ENCODE measurements around the gene WWOX. TPM values are rescaled to one million over a fixed set of nuclear protein-coding genes. Genes with fewer than 3 reads are reported as not detected.

The WWOX gene
- total and polyA plus RNA-seq, 4 experiments from 2014 or later = 10.4 to 23.1 (median 17.5) TPM

DNA sequence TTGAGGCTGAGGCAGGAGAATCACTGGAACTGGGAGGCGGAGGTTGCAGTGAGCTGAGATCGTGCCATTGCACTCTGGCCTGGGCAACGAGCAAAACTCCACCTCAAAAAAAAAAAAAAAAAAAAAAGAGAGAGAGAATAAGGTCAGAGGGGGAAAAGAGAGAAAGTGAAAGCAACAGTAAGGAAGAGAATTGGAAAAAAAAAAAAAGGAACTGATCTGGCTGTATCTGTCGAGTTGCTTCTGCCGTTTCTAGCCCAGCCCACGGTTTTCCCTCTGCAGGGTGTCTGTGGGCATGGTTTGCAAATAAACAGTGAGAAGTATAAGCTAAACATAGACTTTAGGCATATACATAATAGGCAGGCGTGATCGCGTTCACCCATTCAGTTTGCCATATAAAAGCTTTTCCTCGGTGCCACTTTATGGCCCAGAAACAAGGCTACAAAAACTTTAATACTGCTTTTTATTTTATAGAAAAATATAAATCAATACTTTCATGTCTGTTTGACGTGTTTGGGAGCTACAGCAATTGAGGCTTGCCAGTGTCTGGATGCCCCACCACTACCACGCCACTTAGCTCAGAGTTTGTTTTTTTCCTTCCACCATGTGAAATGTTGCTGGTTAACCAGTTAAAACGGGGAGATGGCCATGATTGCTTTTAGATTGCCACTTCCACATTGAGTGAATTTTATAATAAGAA, 1064.4 kb downstream of the WWOX start:
- Histone ChIP-seq H3K9me3 (ENCODE audit: control insufficient read depth in 1 of 2, low read length in 2 of 2) (no peaks in the 10 kb centered on the region), H3K27ac (ENCODE audit: low read depth, low read length) (no peak overlapping the region), H3K4me1 (ENCODE audit: insufficient read depth, low read length) (peaks cover 5% of the 10 kb centered on the region), H3K27me3 (ENCODE audit: insufficient read depth, low read length) (no peaks in the 10 kb centered on the region), H3K36me3 (ENCODE audit: insufficient read depth, low read length) (no peaks in the 10 kb centered on the region), H3K4me3 (ENCODE audit: low read length in 2 of 2) (no peak overlapping the region)
- Mint-ChIP-seq H3K4me3 (peak overlapping the region; percentile 74 to 88 (median 81)), H3K27me3 (no peaks in the 10 kb centered on the region), H3K9me3 (peaks cover 0 to 10% (median 6%) of the 10 kb centered on the region in 8 donors), H3K4me1 (peaks cover 7 to 17% (median 12%) of the 10 kb centered on the region in 4 donors), H3K27ac (peak overlapping the region in 4 of 7 donors; percentile 14 to 74 (median 40)), H3K36me3 (no peaks in the 10 kb centered on the region)
- ChIA-PET CTCF (ENCODE audit: partially characterized antibody) (interaction anchor here (0.7 kb wide), 1 partner anchor 1363 kb away, joined by 5 read pairs; no protein-coding TSS in a partner anchor), POLR2A (ENCODE audit: partially characterized antibody) (no interaction called here)
- DNase-seq = no peak
- intact Hi-C loops (cut with micrococcal nuclease) = no loop called here

- H3K9me3 ChIP-seq (ENCODE audit: control insufficient read depth in 1 of 2, low read length in 2 of 2) = no peaks in the 10 kb centered on the region
- intact Hi-C loops (cut with micrococcal nuclease) = no loop called here
- no peaks in the 10 kb centered on the region for H3K36me3 Mint-ChIP-seq
- DNase-seq = no peak
- no peak overlapping the region for H3K4me3 ChIP-seq (ENCODE audit: low read length in 2 of 2)
- H3K27me3 Mint-ChIP-seq = no peaks in the 10 kb centered on the region
- H3K9me3 Mint-ChIP-seq = peaks cover 0 to 10% (median 6%) of the 10 kb centered on the region in 8 donors
- H3K27me3 ChIP-seq (ENCODE audit: insufficient read depth, low read length) = no peaks in the 10 kb centered on the region
- CTCF ChIA-PET (ENCODE audit: partially characterized antibody) = interaction anchor here (0.7 kb wide), 1 partner anchor 1362 kb away, joined by 5 read pairs; no protein-coding TSS in a partner anchor
- POLR2A ChIA-PET (ENCODE audit: partially characterized antibody) = no interaction called here
- peak overlapping the region in 1 of 7 donors; percentile 29 for H3K27ac Mint-ChIP-seq
- peak overlapping the region in 7 of 8 donors; percentile 19 to 88 (median 76) for H3K4me3 Mint-ChIP-seq
- peaks cover 5% of the 10 kb centered on the region for H3K4me1 ChIP-seq (ENCODE audit: insufficient read depth, low read length)
- peaks cover 7 to 17% (median 12%) of the 10 kb centered on the region in 4 donors for H3K4me1 Mint-ChIP-seq
- no peak overlapping the region for H3K27ac ChIP-seq (ENCODE audit: low read depth, low read length)
- H3K36me3 ChIP-seq (ENCODE audit: insufficient read depth, low read length) = no peaks in the 10 kb centered on the region
These were observed 1065.0 kb downstream of the WWOX start for GRCh38 chr16:79164388-79164995.

- H3K4me3 ChIP-seq (ENCODE audit: low read length in 2 of 2) = no peak overlapping the region
- no peak for DNase-seq
- ChIA-PET CTCF (ENCODE audit: partially characterized antibody) (no interaction called here), POLR2A (ENCODE audit: partially characterized antibody) (no interaction called here)
- no peaks in the 10 kb centered on the region for H3K36me3 ChIP-seq (ENCODE audit: insufficient read depth, low read length)
- Mint-ChIP-seq H3K4me3 (peak overlapping the region in 1 of 8 donors; percentile 46), H3K27me3 (no peaks in the 10 kb centered on the region), H3K36me3 (no peaks in the 10 kb centered on the region), H3K27ac (no peak overlapping the region), H3K9me3 (peaks cover 0 to 10% (median 6%) of the 10 kb centered on the region in 8 donors), H3K4me1 (peaks cover 7 to 17% (median 12%) of the 10 kb centered on the region in 4 donors)
- peaks cover 5% of the 10 kb centered on the region for H3K4me1 ChIP-seq (ENCODE audit: insufficient read depth, low read length)
- H3K9me3 ChIP-seq (ENCODE audit: control insufficient read depth in 1 of 2, low read length in 2 of 2) = no peaks in the 10 kb centered on the region
- intact Hi-C loops (cut with micrococcal nuclease) = no loop called here
- H3K27me3 ChIP-seq (ENCODE audit: insufficient read depth, low read length) = no peaks in the 10 kb centered on the region
- H3K27ac ChIP-seq (ENCODE audit: low read depth, low read length) = no peak overlapping the region
These were observed 1065.6 kb downstream of the WWOX start for GRCh38 chr16:79165079-79165478.

DNA sequence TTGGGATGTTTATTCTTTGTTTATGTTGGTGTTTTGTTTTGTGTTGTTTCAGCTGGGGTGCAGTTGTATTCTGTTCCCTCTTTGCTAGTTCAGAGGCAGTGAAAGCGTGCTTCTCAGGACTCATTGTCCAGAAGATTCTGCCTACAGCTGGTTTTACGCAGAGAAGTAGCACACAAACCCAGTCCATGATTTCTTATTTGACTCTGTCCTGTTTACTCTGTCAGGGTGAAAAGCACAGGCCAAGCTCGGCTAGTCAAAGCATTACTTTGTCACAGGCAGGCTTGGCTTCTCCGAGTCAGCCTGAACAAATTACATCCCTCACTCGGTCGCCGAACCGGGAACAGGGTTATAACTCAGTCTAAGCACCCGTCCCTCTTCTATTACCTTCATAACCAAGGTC, 1066.1 kb downstream of the WWOX start:
- H3K4me3 ChIP-seq (ENCODE audit: low read length in 2 of 2) = no peak overlapping the region
- intact Hi-C loops (cut with micrococcal nuclease) = no loop called here

GRCh38 chr16:79167893-79168292, 1068.4 kb downstream of the WWOX start:
- no peaks in the 10 kb centered on the region for H3K36me3 ChIP-seq (ENCODE audit: insufficient read depth, low read length)
- DNase-seq = no peak
- Mint-ChIP-seq H3K4me3 (no peak overlapping the region), H3K27me3 (no peaks in the 10 kb centered on the region), H3K4me1 (peaks cover 6 to 16% (median 10%) of the 10 kb centered on the region in 4 donors), H3K27ac (no peak overlapping the region), H3K9me3 (peaks cover 0 to 10% (median 6%) of the 10 kb centered on the region in 8 donors), H3K36me3 (no peaks in the 10 kb centered on the region)
- no peak overlapping the region for H3K4me3 ChIP-seq (ENCODE audit: low read length in 2 of 2)
- no peaks in the 10 kb centered on the region for H3K9me3 ChIP-seq (ENCODE audit: control insufficient read depth in 1 of 2, low read length in 2 of 2)
- ChIA-PET POLR2A (ENCODE audit: partially characterized antibody) (no interaction called here), CTCF (ENCODE audit: partially characterized antibody) (no interaction called here)
- intact Hi-C loops (cut with micrococcal nuclease) = no loop called here
- peaks cover 5% of the 10 kb centered on the region for H3K4me1 ChIP-seq (ENCODE audit: insufficient read depth, low read length)
- H3K27ac ChIP-seq (ENCODE audit: low read depth, low read length) = no peak overlapping the region
- no peaks in the 10 kb centered on the region for H3K27me3 ChIP-seq (ENCODE audit: insufficient read depth, low read length)

More for the DNA sequence above, 1066.1 kb downstream of the WWOX start:
- Histone ChIP-seq H3K27ac (ENCODE audit: low read depth, low read length) (no peak overlapping the region), H3K4me1 (ENCODE audit: insufficient read depth, low read length) (peaks cover 5% of the 10 kb centered on the region), H3K9me3 (ENCODE audit: control insufficient read depth in 1 of 2, low read length in 2 of 2) (no peaks in the 10 kb centered on the region), H3K36me3 (ENCODE audit: insufficient read depth, low read length) (no peaks in the 10 kb centered on the region), H3K27me3 (ENCODE audit: insufficient read depth, low read length) (no peaks in the 10 kb centered on the region)
- Mint-ChIP-seq H3K27ac (no peak overlapping the region), H3K27me3 (no peaks in the 10 kb centered on the region), H3K4me3 (peak overlapping the region in 1 of 8 donors; percentile 6), H3K4me1 (peaks cover 7 to 17% (median 12%) of the 10 kb centered on the region in 4 donors), H3K36me3 (no peaks in the 10 kb centered on the region), H3K9me3 (peaks cover 0 to 10% (median 6%) of the 10 kb centered on the region in 8 donors)
- ChIA-PET POLR2A (ENCODE audit: partially characterized antibody) (no interaction called here), CTCF (ENCODE audit: partially characterized antibody) (no interaction called here)
- DNase-seq = no peak

DNA sequence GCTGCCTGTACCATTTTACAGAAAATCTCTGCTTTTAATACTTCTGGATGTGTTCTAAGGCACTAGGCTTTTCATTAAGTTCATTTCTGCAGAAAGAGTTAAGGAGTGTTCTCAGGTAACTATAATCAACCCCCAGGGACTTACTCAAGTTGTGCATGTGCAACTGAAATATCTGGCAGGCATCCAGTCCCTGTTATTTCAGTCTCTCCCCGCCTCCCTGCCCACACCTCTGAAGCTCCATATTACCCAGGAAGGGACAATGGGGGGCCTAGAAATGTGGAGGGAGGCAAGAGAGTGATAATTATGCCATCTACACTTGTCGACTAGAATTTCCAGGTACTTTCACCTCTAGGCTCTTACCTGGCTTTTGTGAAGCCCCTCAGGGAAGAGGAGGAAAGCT, 1068.9 kb downstream of the WWOX start:
- intact Hi-C loops (cut with micrococcal nuclease) = no loop called here
- Mint-ChIP-seq H3K4me3 (no peak overlapping the region), H3K27ac (no peak overlapping the region), H3K9me3 (peaks cover 0 to 10% (median 6%) of the 10 kb centered on the region in 8 donors), H3K27me3 (no peaks in the 10 kb centered on the region), H3K4me1 (peaks cover 3 to 12% (median 8%) of the 10 kb centered on the region in 4 donors), H3K36me3 (no peaks in the 10 kb centered on the region)
- H3K4me3 ChIP-seq (ENCODE audit: low read length in 2 of 2) = no peak overlapping the region
- H3K36me3 ChIP-seq (ENCODE audit: insufficient read depth, low read length) = no peaks in the 10 kb centered on the region
- DNase-seq = no peak
- CTCF ChIA-PET (ENCODE audit: partially characterized antibody) = no interaction called here
- H3K27ac ChIP-seq (ENCODE audit: low read depth, low read length) = no peak overlapping the region
- no peaks in the 10 kb centered on the region for H3K9me3 ChIP-seq (ENCODE audit: control insufficient read depth in 1 of 2, low read length in 2 of 2)
- POLR2A ChIA-PET (ENCODE audit: partially characterized antibody) = no interaction called here
- peaks cover 5% of the 10 kb centered on the region for H3K4me1 ChIP-seq (ENCODE audit: insufficient read depth, low read length)
- H3K27me3 ChIP-seq (ENCODE audit: insufficient read depth, low read length) = no peaks in the 10 kb centered on the region

- CTCF ChIA-PET (ENCODE audit: partially characterized antibody) = no interaction called here
- H3K4me3 Mint-ChIP-seq = no peak overlapping the region
- no peaks in the 10 kb centered on the region for H3K36me3 Mint-ChIP-seq
These were observed 1069.8 kb downstream of the WWOX start for GRCh38 chr16:79169239-79169638.

More at GRCh38 chr16:79169239-79169638, 1069.8 kb downstream of the WWOX start:
- H3K27ac ChIP-seq (ENCODE audit: low read depth, low read length) = no peak overlapping the region
- no peak for DNase-seq
- no peaks in the 10 kb centered on the region for H3K27me3 ChIP-seq (ENCODE audit: insufficient read depth, low read length)
- H3K9me3 Mint-ChIP-seq = peaks cover 0 to 10% (median 6%) of the 10 kb centered on the region in 8 donors
- POLR2A ChIA-PET (ENCODE audit: partially characterized antibody) = no interaction called here
- H3K9me3 ChIP-seq (ENCODE audit: control insufficient read depth in 1 of 2, low read length in 2 of 2) = no peaks in the 10 kb centered on the region
- no peaks in the 10 kb centered on the region for H3K36me3 ChIP-seq (ENCODE audit: insufficient read depth, low read length)
- peaks cover 1 to 5% (median 2%) of the 10 kb centered on the region in 4 donors for H3K4me1 Mint-ChIP-seq
- H3K4me3 ChIP-seq (ENCODE audit: low read length in 2 of 2) = no peak overlapping the region
- peaks cover 3% of the 10 kb centered on the region for H3K4me1 ChIP-seq (ENCODE audit: insufficient read depth, low read length)
- intact Hi-C loops (cut with micrococcal nuclease) = no loop called here
- H3K27ac Mint-ChIP-seq = no peak overlapping the region
- H3K27me3 Mint-ChIP-seq = no peaks in the 10 kb centered on the region
